NCI-H526 treated with DMSO at 0.1 percent for 48 hours (cell line): ENCODE results near the gene RBM15B.
"Not testable (repeated sequence)": the region's sequence is repeated elsewhere in the genome, so short reads cannot be mapped to it uniquely, and the experiment has no call there.

Experiments used
- DNase-seq: peaks from one replicate; lab custom pipeline; 2025; lab: John Stamatoyannopoulos, UW

Gene RBM15B

GRCh38 chr3:51378065-51378464 lies 13.0 kb upstream of the RBM15B start:
- no peak for DNase-seq

- DNase-seq, result no peak
These were observed 12.4 kb upstream of the RBM15B start for GRCh38 chr3:51378726-51379125.

GRCh38 chr3:51379301-51379700 lies 11.8 kb upstream of the RBM15B start:
- no peak for DNase-seq

- no peak for DNase-seq
These were observed 11.2 kb upstream of the RBM15B start for GRCh38 chr3:51379746-51380455.

GRCh38 chr3:51380601-51381332 lies 10.3 kb upstream of the RBM15B start:
- DNase-seq, result no peak

- no peak for DNase-seq
These were observed 9.8 kb upstream of the RBM15B start for GRCh38 chr3:51381333-51381705.

GRCh38 chr3:51382076-51382745 lies 8.9 kb upstream of the RBM15B start:
- DNase-seq, result no peak

- no peak for DNase-seq
These were observed 8.0 kb upstream of the RBM15B start for GRCh38 chr3:51382947-51383578.

- no peak for DNase-seq
These were observed 6.9 kb upstream of the RBM15B start for GRCh38 chr3:51384055-51384725.

- DNase-seq, result peak; percentile 94
These were observed 6.2 kb upstream of the RBM15B start, which contains the start of gene MANF for GRCh38 chr3:51384726-51385473. Gene MANF, plus strand, starts transcription at chr3:51385291. Its CDS starts 52 bp downstream, at chr3:51385343.

- DNase-seq, result no peak
These were observed 5.4 kb upstream of the RBM15B start for GRCh38 chr3:51385621-51386091.

GRCh38 chr3:51386159-51386851 lies 4.8 kb upstream of the RBM15B start:
- no peak for DNase-seq

GRCh38 chr3:51386852-51387229 lies 4.2 kb upstream of the RBM15B start:
- DNase-seq, result no peak

- not testable (repeated sequence) for DNase-seq
These were observed 3.8 kb upstream of the RBM15B start for GRCh38 chr3:51387281-51387680.

- DNase-seq, result peak; percentile 32
These were observed 2.6 kb upstream of the RBM15B start for GRCh38 chr3:51388286-51389029.

- peak; percentile 24 for DNase-seq
These were observed 1.5 kb upstream of the RBM15B start for GRCh38 chr3:51389423-51390183.

- no peak for DNase-seq
These were observed 625 bp upstream of the RBM15B start for GRCh38 chr3:51390246-51391074.
